Measurements from ENCODE around the gene MMP25.
"Not testable (repeated sequence)": the region's sequence is repeated elsewhere in the genome, so short reads cannot be mapped to it uniquely, and the experiment has no call there.

DNA sequence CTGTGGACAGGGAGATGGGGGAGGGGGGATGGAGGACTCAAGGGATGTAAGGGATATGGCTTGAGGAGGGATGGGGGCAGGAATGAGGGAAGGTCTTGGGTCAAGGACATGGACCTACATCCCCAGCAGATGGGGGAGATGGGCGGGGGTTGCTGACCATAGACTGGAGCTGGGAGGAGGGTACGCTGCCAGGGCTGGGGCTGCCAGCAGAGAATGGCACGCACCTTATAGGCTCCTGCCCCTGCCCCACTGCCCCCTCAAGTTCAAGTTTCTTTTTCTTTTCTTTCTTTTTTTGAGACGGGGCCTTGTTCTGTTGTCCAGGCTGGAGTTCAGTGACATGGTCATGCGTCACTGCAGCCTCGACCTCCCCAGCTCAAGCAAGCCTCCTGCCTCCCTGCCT, 29.6 kb downstream of the MMP25 start:
- TF ChIP-seq SPI1 (IDR thresholded peaks at IDR 0.05; ENCODE audit: borderline replicate concordance, insufficient read depth, low read depth, low read length); EZH2 (IDR thresholded peaks at IDR 0.05; ENCODE audit: borderline replicate concordance, control insufficient read depth, low read depth, low read length); POLR2AphosphoS5 (IDR thresholded peaks at IDR 0.05; ENCODE audit: low read length); TAF1 (IDR thresholded peaks at IDR 0.05; ENCODE audit: borderline replicate concordance, low read depth, low read length); EP300 (IDR thresholded peaks at IDR 0.05; ENCODE audit: borderline replicate concordance in 1 of 2, control insufficient read depth in 1 of 2, low read depth in 2 of 2, low read length in 2 of 2); POLR2A (IDR thresholded peaks at IDR 0.05; ENCODE audit: low read depth, low read length); SIN3A (IDR thresholded peaks at IDR 0.05; ENCODE audit: low read depth, low read length); MTA2 (IDR thresholded peaks at IDR 0.05; ENCODE audit: low read depth); CHD1 (IDR thresholded peaks at IDR 0.05; ENCODE audit: low read depth, low read length); SREBF2 (IDR thresholded peaks at IDR 0.05; ENCODE audit: low read length); SUPT20H (IDR thresholded peaks at IDR 0.05; ENCODE audit: borderline replicate concordance, control insufficient read depth, low read depth, low read length); POLR2AphosphoS2 (IDR thresholded peaks at IDR 0.05; ENCODE audit: low read depth, low read length): not testable (repeated sequence)
- TF ChIP-seq, protein P1, sequence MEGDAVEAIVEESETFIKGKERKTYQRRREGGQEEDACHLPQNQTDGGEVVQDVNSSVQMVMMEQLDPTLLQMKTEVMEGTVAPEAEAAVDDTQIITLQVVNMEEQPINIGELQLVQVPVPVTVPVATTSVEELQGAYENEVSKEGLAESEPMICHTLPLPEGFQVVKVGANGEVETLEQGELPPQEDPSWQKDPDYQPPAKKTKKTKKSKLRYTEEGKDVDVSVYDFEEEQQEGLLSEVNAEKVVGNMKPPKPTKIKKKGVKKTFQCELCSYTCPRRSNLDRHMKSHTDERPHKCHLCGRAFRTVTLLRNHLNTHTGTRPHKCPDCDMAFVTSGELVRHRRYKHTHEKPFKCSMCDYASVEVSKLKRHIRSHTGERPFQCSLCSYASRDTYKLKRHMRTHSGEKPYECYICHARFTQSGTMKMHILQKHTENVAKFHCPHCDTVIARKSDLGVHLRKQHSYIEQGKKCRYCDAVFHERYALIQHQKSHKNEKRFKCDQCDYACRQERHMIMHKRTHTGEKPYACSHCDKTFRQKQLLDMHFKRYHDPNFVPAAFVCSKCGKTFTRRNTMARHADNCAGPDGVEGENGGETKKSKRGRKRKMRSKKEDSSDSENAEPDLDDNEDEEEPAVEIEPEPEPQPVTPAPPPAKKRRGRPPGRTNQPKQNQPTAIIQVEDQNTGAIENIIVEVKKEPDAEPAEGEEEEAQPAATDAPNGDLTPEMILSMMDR (IDR thresholded peaks at IDR 0.05 in 2 of 3, conservative IDR thresholded peaks at IDR 0.05 in 1 of 3; ENCODE audit: control insufficient read depth in 2 of 3, extremely low read depth in 1 of 3, insufficient read depth in 1 of 3, low read depth in 3 of 3, low read length in 3 of 3), result not testable (repeated sequence)
- TF ChIP-seq, protein P2, sequence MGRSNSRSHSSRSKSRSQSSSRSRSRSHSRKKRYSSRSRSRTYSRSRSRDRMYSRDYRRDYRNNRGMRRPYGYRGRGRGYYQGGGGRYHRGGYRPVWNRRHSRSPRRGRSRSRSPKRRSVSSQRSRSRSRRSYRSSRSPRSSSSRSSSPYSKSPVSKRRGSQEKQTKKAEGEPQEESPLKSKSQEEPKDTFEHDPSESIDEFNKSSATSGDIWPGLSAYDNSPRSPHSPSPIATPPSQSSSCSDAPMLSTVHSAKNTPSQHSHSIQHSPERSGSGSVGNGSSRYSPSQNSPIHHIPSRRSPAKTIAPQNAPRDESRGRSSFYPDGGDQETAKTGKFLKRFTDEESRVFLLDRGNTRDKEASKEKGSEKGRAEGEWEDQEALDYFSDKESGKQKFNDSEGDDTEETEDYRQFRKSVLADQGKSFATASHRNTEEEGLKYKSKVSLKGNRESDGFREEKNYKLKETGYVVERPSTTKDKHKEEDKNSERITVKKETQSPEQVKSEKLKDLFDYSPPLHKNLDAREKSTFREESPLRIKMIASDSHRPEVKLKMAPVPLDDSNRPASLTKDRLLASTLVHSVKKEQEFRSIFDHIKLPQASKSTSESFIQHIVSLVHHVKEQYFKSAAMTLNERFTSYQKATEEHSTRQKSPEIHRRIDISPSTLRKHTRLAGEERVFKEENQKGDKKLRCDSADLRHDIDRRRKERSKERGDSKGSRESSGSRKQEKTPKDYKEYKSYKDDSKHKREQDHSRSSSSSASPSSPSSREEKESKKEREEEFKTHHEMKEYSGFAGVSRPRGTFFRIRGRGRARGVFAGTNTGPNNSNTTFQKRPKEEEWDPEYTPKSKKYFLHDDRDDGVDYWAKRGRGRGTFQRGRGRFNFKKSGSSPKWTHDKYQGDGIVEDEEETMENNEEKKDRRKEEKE (IDR thresholded peaks at IDR 0.05), result not testable (repeated sequence)
